ENCODE results near the gene ZNF697. TPM values are rescaled to one million over a fixed set of nuclear protein-coding genes. Genes with fewer than 3 reads are reported as not detected.

Gene ZNF697
- total and polyA plus RNA-seq, 9 of the 15 experiments (the other 6 are each of a cell fraction or from before 2014, with no cell fraction given): 2.1 to 13.6 (median 8.3) TPM

DNA sequence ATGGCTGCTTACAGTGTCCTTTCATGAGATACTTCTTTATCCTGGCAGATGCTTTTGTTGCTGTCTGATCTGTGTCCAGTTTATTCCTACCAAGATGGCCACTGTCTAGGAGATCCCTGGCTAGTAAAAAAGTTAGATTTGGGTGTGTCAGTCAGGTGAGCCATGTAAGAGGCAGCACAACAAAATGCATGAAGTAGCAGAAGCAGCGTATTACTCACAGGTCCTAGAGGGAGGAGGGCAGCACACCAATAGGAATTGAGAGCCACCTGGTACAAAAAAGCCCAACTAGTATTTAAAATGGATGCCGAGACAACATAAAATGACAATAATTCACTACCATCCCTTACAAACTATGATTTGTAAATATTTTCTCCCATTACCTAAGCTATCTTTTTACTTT is 22.8 kb upstream of the ZNF697 start (continued):
- no peak for TF ChIP-seq RERE (CRISPR knock-in tag; IDR thresholded peaks at IDR 0.05; ENCODE audit: borderline replicate concordance)
- TF ChIP-seq EGR1 (conservative IDR thresholded peaks at IDR 0.05): no peak
- TF ChIP-seq ZFPM2 (CRISPR knock-in tag; IDR thresholded peaks at IDR 0.05): no peak
- TF ChIP-seq ZNF589 (CRISPR knock-in tag; IDR thresholded peaks at IDR 0.05; ENCODE audit: low read depth): no peak
- TF ChIP-seq FIP1L1 (IDR thresholded peaks at IDR 0.05; ENCODE audit: low read depth, low read length, poor library complexity, severe bottlenecking): no peak
- TF ChIP-seq, protein P1, sequence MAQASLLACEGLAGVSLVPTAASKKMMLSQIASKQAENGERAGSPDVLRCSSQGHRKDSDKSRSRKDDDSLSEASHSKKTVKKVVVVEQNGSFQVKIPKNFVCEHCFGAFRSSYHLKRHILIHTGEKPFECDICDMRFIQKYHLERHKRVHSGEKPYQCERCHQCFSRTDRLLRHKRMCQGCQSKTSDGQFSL (CRISPR knock-in tag; IDR thresholded peaks at IDR 0.05): no peak
- TF ChIP-seq, protein P1 (tag; IDR thresholded peaks at IDR 0.05): no peak
